Endothelial cell (in vitro differentiated cells): ENCODE measurements around the gene EHMT1. TPM values are rescaled to one million over a fixed set of nuclear protein-coding genes. Genes with fewer than 3 reads are reported as not detected.

ENCODE experiments used
- DNase-seq: peaks from one replicate; pipeline ENCODE4 v3.0.0; 2021; ENCODE audit warnings: low spot score
- H3K27ac Mint-ChIP-seq: one replicate; pipeline ENCODE4 v1.8.0; 2021; ENCODE audit warnings: mixed read lengths, inconsistent platforms; ENCODE audit not compliant: unreplicated experiment
- H3K27me3 Mint-ChIP-seq: one replicate; pipeline ENCODE4 v1.8.0; 2021; ENCODE audit warnings: mild to moderate bottlenecking, moderate library complexity, mixed read lengths, inconsistent platforms; ENCODE audit not compliant: unreplicated experiment
- H3K36me3 Mint-ChIP-seq: one replicate; pipeline ENCODE4 v1.8.0; 2021; ENCODE audit warnings: mild to moderate bottlenecking, low read depth, mixed read lengths, inconsistent platforms; ENCODE audit not compliant: unreplicated experiment
- H3K4me1 Mint-ChIP-seq: one replicate; pipeline ENCODE4 v1.8.0; 2021; ENCODE audit warnings: mild to moderate bottlenecking, mixed read lengths, inconsistent platforms; ENCODE audit not compliant: unreplicated experiment
- H3K4me3 Mint-ChIP-seq: one replicate; pipeline ENCODE4 v1.8.0; 2021; ENCODE audit warnings: mild to moderate bottlenecking, mixed read lengths, inconsistent platforms; ENCODE audit not compliant: unreplicated experiment
- H3K9me3 Mint-ChIP-seq: one replicate; pipeline ENCODE4 v1.8.0; 2021; ENCODE audit warnings: mixed read lengths, inconsistent platforms; ENCODE audit not compliant: unreplicated experiment
- CTCF ChIP-seq: fragments of 200-600 bp; sonication (generic); IDR thresholded peaks from one replicate; pipeline ENCODE4 v1.5.0; 2021; ENCODE audit warnings: antibody characterized with exemption; ENCODE audit not compliant: unreplicated experiment
- total RNA-seq: library from RNA; stranded (reverse); fragmentation: NEBNext Ultra II Directional; extraction: Animal tissue kit (Norgen Biotek cat#: 25700); gene quantifications from one replicate; pipeline ENCODE4 v1.2.1, GENCODE V29; 2021; ENCODE audit not compliant: unreplicated experiment

EHMT1 gene
- total RNA-seq, 1 donor from 2014 or later, result 120 TPM

DNA sequence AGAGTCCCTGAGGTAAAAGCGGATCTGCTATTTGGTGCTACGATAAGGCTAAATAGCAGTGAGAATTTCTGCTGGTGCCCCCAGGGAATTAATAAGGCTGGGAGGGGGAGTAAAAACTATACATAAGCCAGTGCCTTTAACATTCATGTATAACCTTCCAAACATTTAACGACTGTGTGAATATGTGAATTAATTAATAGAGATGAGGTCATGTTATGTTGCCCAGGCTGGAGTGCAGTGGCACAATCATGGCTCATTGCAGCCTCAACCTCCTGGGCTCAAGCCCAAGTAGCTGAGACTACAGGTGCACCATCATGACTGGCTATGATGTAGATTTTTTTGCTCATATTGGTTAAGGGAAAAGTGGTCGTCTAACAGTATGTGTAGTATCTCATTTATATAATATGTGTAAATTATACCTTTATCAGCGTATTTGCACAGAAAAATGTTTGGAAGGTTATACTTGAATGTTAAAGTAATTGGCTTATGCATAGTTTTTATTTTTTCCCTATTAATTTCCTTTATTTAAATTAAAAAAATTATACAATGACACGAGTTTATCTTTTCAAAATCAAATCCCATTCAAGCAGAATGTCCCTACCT, 64.6 kb downstream of the EHMT1 start:
- H3K4me3 Mint-ChIP-seq, result no peak overlapping the region
- no peak for DNase-seq
- H3K36me3 Mint-ChIP-seq, result no peaks in the 10 kb centered on the region
- TF ChIP-seq CTCF, result no peak
- no peak overlapping the region for H3K27ac Mint-ChIP-seq
- H3K4me1 Mint-ChIP-seq, result peaks cover 31% of the 10 kb centered on the region
- H3K27me3 Mint-ChIP-seq, result peaks cover 2% of the 10 kb centered on the region
- H3K9me3 Mint-ChIP-seq, result no peaks in the 10 kb centered on the region

GRCh38 chr9:137685035-137685740, 66.4 kb downstream of the EHMT1 start:
- no peak for TF ChIP-seq CTCF
- peaks cover 2% of the 10 kb centered on the region for H3K27me3 Mint-ChIP-seq
- H3K9me3 Mint-ChIP-seq, result no peaks in the 10 kb centered on the region
- H3K27ac Mint-ChIP-seq, result no peak overlapping the region
- no peak overlapping the region for H3K4me3 Mint-ChIP-seq
- H3K36me3 Mint-ChIP-seq, result no peaks in the 10 kb centered on the region
- DNase-seq, result no peak
- H3K4me1 Mint-ChIP-seq, result peaks cover 20% of the 10 kb centered on the region

- Mint-ChIP-seq H3K4me1 (peaks cover 16% of the 10 kb centered on the region), H3K4me3 (no peak overlapping the region), H3K27ac (no peak overlapping the region), H3K36me3 (no peaks in the 10 kb centered on the region), H3K27me3 (peaks cover 2% of the 10 kb centered on the region), H3K9me3 (no peaks in the 10 kb centered on the region)
- TF ChIP-seq CTCF, result no peak
- no peak for DNase-seq
These were observed 67.1 kb downstream of the EHMT1 start for GRCh38 chr9:137685741-137686420.

GRCh38 chr9:137688261-137688660, 69.5 kb downstream of the EHMT1 start:
- H3K4me3 Mint-ChIP-seq, result no peak overlapping the region
- H3K9me3 Mint-ChIP-seq, result no peaks in the 10 kb centered on the region
- H3K27me3 Mint-ChIP-seq, result peaks cover 2% of the 10 kb centered on the region
- no peak for DNase-seq
- TF ChIP-seq CTCF, result no peak
- peaks cover 23% of the 10 kb centered on the region for H3K4me1 Mint-ChIP-seq
- no peak overlapping the region for H3K27ac Mint-ChIP-seq
- peaks cover 6% of the 10 kb centered on the region for H3K36me3 Mint-ChIP-seq

DNA sequence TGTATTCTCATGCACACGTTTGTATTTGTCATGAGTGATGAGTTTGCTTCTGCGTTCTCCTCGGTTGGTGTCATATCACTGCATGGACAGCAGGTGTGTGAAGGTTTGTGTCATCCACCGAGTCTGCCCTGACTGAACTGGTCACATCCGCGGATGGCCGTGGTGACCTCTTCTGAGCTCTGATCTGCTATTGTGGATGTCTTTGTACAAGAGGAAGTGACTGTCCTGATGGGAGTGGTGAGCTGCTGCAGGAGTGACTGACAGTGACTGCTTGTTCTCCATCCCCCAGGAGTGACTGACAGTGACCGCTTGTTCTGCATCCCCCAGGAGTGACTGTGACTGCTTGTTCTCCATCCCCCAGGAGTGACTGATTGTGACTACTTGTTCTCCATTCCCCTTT, 69.9 kb downstream of the EHMT1 start:
- H3K4me3 Mint-ChIP-seq, result no peak overlapping the region
- DNase-seq, result no peak
- no peak for TF ChIP-seq CTCF
- no peaks in the 10 kb centered on the region for H3K9me3 Mint-ChIP-seq
- peaks cover 2% of the 10 kb centered on the region for H3K27me3 Mint-ChIP-seq
- H3K27ac Mint-ChIP-seq, result no peak overlapping the region
- H3K4me1 Mint-ChIP-seq, result peaks cover 23% of the 10 kb centered on the region
- peaks cover 6% of the 10 kb centered on the region for H3K36me3 Mint-ChIP-seq
